NOMO-1 (cell line): ENCODE data around the gene CCDC30.

Experiments used
- DNase-seq, 2 experiments: peaks; one replicate each; lab custom pipeline; 2025; ENCODE audit not compliant: unreplicated experiment in 2 of 2; lab: John Stamatoyannopoulos, UW

Gene CCDC30

DNA sequence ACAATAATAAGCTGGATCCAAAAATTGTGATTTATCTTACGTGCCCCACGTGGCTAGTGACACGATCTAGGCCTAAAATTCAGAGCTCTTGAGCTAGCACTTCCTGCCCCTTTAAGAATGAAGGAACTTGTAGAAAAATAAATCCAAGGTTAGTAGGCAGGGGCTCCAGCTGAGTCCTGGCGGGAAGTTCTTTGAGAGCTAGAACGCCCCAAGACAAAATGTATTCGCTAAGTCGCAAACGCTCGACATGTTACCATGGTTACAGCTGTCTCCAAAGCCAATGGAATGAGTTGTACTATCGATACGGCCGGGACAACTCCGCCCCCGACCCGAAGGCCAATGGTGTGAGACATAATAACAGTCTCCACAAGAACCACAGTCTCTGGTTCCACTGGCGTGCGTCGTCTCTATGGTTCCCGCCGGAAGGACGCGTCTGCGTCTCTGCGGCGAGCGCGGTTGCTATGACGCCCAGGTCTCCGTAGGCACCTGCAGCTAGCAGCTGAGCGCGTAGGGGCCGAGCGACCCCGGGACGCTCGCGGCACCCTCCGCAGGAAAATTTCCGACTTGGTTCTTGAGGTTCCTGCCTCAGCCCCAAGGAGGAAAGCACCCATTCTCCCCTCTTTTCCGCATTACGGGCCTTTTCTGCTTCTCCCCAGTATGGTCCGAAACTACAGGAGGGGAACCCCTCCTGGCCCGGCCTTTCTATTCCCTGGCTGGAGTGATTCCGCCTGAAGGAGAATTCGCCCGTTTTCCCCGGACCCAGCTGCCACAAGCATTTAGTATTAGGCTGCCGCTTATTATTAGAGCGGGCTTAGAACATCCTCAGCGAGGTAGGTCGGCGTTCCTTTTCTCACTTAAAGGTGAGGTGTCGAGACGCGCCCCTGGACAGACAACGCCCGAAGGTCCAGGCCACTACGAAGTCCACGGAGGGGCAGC is at the start of gene CCDC30:
Gene CCDC30, plus strand, starts transcription at position 459 of the 936 bp plus-strand sequence. CDS start 17,266 bp downstream, outside the sequence.
- peak; percentile 83 to 96 for DNase-seq

DNA sequence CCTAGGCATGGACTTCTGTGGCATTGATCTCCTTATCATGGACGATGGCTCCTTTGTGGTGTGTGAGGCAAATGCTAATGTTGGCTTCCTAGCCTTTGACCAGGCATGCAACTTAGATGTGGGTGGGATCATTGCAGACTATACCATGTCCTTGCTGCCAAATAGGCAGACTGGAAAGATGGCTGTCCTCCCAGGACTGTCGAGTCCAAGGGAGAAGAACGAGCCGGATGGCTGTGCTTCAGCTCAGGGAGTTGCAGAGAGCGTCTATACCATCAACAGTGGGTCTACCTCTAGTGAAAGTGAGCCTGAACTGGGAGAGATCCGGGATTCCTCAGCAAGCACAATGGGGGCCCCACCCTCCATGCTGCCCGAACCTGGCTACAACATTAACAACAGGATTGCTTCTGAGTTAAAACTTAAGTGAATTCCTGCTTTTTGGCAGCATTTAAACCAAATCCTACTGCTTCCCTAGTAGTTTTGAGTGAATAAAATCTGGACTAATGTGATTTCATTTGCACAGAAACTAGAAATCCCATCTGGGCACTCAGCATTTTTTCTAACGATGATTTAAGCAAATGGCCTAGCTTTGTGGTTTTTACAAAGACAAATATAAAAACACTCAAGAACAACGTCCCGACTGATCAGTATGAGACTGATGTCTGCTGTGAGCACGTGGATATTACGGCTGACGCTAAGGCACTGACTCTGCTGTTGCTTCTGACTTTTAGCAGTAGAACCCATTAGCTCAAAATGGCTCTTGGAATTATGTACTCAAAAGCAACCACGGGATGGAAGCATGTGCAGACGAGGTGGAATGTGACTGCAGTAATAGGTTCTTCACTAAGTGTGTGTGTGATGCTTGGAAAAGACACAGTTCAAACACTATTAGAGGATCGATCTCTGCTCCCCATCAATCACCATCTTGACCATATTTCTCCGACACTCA is 48.3 kb upstream of the CCDC30 start:
- DNase-seq = no peak

DNA sequence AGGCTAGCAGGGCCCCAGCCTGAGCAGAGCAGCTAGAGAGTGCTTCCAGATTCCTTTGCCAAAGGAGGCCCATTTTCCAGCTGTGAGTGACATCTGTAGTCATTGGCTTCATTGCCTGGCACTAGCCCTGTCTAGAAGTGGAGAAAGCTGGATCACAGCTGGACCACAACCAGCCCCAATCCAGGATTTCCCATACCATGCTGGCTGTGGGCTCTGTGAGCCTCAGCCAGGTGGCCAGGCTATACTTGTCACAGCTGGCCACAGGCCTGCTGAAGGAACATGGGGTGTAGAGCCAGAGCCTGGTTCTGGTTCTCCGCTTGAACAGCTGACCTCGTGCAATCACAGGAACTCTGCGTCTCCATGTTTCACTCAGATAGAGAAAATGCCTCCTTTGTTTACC is 45.9 kb upstream of the CCDC30 start:
- no peak for DNase-seq

DNA sequence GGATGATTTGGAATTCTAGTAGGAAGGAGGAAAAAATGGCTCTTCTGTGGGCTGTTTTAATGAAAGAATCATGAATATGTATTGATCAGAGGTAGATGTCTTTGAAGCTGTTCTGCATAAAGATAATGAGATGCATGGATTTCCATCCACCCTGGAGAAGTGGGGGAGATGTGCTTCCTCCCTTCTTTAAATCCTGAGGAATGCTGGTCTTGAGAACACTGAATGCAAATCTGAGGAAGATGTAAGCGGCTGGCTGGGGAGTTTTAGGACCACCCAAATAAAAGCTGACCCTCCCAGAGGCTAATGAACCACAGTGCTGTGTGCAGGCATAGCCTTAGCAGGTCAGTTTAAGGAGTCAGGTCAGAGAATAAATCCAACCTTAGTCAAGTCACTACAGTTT is 44.6 kb upstream of the CCDC30 start:
- DNase-seq = no peak

DNA sequence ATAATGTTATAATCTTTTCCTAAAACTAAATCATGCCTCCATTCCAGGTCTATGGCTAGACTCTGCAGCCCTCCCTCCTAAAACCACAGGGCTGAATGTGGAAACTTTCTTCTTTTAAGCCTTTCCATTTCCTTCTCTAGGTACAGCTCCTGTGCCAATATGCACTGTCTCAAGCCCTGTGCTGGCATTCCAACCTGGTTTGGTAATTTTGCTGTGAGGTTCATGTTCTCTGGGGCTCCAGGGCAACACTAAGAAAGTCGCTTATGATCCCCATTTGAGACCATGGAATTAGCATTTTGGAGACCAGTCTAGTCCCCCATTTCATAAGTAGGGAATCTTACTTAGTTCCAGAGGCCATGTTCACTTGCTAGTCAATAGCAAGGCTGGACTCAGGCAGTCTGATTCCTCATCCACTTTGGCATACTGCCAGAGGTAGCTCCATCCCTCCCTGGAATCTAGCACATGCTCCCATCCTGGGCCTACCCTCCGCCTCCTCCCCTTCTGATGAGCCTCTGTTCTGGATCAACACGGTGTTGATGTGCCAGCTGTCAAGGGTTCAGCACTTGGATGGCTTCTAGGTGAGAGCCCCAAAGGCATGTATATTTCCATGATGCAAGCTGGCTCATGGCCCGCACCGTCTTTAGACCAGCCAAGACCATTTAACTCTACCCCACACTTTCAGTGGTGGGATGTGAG is 43.8 kb upstream of the CCDC30 start:
- DNase-seq = no peak

DNA sequence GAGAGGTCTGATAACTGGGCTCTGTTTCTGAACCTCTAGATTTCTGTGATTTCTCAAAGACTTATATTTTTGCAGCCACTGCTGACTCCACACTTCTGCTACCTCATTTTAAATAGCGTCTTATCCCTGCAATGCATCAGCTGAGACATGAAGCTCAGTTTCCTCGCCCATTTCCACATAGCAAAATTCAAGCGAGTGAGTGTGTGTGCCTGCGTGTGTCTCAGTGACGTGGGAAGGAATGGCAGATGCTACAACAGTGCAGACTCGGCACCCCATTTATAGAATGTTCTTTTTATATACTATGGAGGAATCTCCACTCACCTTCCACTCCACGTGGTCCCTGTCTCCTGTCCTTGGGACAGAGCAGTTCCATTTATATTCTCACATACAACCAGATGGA is 43.0 kb upstream of the CCDC30 start:
- no peak for DNase-seq

DNA sequence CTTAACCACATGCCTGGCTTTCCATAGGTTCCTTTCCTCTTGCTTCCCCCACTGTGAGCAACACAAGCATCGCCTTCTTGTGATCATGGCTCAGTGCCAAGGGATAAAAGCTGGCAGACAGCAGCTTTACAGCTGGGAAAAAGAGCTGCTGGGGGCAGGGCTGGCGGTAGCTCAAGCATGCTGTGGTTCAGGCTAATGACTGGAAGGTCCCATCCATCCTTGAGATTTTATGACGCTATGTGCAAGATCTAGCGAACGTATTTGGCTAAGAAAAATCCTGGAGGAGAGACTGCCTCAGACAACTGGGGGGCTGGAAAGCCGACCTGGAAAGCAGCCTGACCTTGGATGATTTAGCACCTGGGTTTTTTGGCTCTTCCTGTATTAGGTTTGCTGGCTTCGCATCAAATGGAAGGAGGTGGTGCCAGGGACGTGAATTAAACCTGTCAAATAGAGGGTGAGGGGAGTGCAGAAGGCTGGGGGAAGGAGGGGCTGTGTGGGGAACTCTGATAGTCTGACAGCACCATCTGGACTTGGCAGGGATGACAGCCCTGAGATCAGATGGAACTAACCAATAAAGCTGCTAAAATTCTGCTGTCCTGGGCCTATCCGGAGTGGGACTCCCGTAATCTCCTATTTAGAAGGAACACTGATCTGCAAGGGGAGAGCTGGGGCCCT is 42.0 kb upstream of the CCDC30 start:
- no peak for DNase-seq

DNA sequence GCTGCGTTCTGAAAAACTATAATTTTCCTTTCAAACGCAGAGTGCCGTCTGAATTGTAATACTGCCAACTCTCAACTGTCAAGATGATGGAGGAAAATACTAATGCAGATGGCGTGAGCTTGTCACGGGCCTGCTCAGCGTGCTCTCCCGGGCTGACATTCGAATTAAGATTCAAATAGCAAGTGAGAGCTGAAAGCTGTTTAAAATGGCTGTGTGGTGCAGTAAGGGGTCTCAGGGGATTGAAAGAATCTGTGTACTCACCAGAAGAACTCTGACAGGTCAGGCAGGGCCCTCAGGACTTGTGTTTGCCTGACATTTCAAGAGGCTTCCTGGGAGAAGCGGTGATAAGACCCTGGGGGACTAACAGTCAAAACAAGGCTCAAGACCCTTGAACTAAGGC is 40.3 kb upstream of the CCDC30 start:
- DNase-seq = no peak

DNA sequence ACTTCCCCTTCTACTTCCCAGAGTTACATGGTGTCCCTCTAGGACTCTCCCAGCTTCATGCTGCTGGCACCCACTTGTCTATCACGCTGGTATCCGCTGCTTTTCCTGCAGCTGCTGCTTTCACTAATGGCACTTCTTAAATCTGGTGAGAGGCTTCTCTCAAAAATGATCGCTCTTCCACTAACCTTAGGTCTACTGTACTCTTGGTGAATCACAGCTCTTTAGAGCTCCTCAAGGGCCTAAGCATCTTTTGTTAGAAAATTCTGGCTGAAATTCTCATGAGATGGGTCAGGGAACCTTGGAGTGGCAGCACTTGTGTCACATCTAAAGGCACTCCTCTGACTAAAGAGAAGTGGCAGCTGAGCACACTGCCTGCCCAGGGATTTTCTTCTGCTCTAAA is 39.4 kb upstream of the CCDC30 start:
- DNase-seq = no peak

DNA sequence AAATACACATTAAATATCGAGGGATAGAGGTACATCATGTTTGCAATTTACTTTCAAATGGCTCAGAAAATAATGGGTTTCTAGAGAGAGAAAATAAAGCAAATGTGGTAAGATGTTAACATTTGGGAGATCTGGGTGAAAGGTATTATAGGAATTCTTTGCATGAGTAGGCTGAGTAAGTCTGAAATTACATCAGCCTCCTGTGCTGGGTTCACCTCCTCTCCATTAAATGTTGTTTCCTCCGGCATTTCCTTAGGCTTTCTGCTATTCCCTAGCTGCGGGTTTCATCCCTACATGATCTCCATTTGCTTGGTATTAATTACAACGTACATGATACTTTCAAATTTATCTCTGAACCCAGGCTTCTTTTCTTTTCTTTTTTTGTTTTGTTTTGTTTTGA is 38.9 kb upstream of the CCDC30 start:
- no peak for DNase-seq

DNA sequence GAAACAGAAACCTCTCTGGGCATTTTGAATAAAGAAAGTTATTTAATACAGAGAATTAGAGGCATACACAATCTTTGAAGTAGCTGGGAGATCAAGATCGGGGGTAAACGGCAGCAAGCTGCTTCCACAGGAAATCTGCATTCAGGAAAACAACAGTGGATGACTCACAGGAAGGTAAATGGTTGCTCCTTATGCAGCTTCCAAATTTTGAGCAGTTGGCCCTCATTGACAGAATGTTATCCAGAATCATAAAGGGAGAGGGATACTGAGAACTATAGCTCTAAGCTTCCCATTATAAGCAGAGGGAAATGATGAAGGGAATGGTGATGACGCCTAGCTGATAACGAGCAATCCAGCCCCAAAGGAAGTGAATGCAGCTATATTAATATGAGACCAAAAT is 35.8 kb upstream of the CCDC30 start:
- no peak for DNase-seq

DNA sequence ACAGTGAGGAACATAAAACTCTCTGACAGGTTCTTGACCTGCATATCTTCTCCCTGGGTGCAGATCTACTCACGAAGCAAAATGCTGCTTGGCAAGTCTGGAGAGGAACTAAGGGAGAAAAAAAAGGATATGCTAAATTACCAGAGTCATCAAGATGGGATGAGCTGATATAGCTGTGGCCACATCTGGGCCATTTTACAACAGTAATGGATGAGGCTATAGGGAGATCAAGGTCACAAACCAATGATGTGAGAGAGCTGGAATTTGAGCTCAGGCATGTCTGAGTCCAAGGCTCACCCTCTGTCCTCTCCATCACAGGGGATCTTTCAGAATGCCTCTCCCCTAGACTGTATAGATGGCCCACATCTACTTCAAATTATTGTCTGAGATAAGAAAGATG is 33.5 kb upstream of the CCDC30 start:
- DNase-seq = no peak

DNA sequence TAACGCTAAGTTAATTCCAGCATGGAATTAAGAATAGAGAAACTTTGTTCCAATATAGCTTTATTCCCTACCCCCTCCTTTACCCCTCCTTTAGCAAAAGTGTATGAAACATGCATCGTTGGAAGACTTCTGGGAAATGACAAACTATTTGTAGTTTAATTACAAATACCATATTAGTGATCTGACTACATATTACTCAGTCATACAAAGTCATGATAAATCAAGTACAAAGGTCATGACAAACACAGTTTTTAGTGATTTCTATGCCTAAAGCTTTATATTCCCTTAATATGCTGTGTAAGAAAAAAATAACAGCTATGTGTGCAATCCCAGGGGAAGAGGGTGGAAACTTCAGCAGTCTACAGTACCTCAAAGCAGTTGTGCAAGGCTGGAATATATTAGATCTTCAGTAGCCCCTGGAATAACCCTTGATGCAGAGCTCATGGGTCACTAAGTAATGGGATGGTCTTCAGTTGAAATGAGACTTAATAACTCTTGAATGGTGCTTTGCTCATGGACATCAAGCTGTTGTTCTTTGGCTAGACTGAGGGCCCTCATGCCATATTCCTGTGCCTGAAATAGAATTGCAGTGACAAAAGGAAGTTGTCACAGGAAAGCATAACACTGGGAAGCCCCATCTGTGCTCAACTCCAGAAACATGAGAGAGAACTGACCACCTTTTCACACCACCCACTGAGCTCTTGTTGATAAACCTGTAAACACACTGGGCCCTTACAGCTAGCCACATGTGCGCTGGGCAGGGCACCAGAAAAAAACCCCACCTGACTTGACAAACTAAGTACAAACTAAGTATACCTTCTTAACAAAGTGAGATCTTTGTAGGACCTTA is 32.6 kb upstream of the CCDC30 start:
- no peak for DNase-seq

DNA sequence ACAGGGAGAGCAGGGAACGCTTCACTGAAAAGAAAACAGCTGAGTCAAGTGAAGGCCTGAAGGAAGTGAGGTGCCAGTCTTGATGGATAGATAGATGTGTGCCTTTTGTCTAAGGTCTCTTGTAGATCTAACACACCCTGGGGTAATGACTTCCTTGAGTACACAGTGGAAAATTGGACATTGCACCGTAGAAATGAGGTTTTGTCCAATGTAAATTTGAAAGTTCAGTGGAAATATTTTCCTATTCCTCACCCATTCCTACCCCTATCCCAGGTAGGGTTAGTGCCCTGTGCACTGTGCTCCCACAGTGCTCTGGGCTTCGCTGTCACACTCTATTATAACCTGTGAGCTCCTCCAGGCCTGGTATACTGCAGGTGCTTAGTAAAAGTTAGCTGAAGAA is 31.6 kb upstream of the CCDC30 start:
- no peak for DNase-seq

DNA sequence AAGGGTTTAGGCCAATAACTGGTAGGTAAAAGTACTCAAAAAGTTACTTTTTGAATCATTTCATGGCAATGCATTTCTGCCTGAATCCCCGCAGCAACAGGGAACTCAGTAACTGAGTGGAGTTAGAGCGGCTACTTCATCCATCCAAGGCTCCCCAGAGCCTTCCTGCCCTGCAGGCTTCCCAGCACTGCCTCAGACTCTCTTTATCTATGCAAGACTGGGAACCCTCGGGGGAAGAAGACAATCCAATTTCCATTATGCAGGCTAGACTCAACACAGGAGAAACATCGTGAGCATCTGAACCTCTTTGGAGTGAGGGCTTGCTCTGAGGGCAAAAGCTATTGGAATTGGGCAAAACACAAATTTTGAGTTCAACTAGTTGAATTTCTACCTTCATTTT is 30.4 kb upstream of the CCDC30 start:
- DNase-seq = no peak

DNA sequence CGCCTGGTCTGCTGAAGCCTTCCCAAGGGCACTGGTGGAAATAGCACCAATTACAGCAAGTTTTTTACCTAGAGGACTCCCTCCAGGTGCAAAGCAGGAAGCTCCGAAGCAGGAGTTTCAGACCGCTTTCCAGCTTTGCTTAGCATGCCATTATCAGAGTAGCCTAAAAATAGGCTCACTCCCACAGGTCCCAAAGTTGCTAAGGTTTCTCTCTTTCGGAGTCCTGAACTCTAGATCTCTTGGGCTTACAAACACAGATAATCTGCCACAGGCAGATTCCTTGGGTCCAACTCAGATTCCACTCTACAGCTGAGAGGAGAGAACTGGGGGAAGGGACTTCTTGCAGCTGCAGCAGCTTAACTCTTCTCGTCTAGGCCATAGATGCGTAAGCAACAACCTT is 29.7 kb upstream of the CCDC30 start:
- no peak for DNase-seq

DNA sequence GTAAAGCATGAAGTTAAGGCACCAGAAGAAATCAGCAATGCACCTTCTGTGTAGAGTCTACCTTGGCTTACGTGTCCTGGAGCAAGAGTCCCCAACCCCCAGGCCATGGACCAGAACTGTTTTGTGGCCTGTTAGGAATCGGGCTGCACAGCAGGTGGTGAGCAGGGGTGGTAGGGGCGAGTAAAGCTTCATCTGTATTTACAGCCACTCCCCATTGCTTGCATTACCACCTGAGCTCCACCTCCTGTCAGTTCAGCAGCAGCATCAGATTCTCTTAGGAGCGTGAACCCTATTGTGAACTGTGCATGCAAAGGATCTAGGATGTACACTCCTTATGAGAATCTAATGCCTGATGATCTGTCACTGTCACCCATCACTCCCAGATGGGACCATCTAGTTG is 28.7 kb upstream of the CCDC30 start:
- no peak for DNase-seq

DNA sequence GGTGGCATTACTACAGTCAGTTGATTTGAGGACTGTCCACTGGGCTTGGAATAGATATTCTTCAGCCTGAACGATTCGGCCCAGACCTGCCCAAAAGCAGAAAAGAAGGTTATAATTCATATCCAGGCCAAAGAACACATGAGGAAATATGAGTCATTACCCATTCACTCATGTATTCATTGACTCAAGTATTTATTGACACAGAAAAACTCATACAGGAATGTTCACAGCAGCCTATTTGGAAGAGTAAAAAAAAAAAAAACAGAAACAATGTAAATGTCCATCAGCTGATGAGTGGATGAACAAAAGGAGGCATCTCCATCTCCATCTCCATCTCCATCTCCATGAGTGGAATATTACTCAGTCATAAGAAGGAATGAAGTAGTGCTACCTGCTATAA is 23.1 kb upstream of the CCDC30 start:
- DNase-seq = no peak

DNA sequence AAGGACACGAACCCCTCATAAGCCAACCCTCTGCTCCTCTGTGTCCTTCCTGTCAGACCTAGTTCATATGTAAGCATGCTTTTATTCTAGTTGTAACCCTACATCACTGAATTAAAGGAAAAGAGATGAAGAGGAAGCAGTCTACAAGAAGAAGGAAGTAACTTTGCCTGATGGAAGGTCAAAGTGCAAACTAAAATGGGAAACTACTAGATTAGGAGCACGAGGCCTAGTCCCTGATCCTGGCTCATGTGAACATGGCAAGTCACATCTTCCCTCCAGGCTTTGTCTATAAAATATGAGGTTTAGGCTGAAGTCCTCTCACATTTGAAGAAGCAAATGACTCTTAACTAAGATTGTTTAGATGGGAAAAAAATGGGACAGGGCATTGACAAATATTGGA is 20.4 kb upstream of the CCDC30 start:
- DNase-seq = peak; percentile 8 to 40

DNA sequence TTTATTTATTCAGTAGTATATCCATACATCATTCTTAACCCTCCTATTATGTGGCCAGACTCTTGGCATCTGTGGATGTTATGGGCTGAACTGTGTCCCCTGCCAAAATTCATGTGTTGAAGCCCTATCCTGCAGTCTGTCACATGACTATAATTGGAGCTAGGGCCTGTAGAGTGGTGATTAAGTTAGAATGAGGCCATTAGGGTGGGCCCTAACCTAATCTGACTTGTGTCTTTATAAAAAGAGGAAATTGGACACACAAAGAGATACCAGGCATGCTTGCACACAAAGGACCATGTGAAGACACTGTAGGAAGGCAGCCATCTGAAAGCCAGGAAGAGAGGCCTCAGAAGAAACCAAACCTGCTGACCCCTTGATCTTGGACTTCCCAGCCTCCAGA is 13.8 kb upstream of the CCDC30 start:
- no peak for DNase-seq
